ENCODE data around the gene POLR1D.

POLR1D gene, protein sequence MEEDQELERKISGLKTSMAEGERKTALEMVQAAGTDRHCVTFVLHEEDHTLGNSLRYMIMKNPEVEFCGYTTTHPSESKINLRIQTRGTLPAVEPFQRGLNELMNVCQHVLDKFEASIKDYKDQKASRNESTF

DNA sequence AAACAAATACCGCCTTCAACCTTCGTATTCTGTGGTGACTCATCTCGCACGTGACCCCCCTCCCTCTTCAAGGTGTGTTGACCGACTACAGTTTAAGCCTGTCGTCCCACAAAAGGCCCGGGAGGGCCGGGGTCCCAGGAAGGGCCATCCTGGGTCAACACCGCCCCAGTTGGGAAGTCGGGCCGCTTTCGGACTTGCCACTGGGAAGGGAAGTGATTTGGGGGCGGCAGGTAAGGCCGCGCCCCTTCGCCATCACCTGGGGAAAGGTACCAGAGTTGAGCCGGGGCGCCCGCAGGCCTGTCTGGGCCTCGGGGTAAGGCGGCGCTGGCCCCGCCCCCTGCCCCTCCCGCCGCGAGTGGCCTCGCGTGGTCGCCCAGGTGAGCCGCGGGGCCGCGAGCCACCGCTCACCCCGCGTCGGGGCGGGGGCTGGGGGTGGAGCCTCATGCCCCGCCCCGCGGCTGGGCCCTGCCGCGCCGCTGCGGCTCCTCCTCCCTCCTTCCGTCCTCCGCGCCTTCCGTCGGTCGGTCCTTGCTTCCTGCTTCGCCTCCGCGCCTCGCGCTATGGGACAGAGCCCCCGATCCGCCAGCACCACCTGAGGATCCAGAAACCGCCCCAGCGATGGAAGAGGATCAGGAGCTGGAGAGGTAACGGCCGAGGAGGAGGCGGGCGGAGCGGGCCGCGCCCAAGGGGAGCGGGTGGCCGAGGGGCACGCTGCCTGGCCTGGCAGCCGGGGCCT lies at the start of gene POLR1D:
POLR1D (plus strand) TSS at position 527 of the 736 bp plus-strand sequence; CDS start at position 619, 92 bp downstream.
- peak; percentile 57 to 73 (median 59) for DNase-seq (ENCODE audit: low read depth in 2 of 3, low spot score in 1 of 3)

DNA sequence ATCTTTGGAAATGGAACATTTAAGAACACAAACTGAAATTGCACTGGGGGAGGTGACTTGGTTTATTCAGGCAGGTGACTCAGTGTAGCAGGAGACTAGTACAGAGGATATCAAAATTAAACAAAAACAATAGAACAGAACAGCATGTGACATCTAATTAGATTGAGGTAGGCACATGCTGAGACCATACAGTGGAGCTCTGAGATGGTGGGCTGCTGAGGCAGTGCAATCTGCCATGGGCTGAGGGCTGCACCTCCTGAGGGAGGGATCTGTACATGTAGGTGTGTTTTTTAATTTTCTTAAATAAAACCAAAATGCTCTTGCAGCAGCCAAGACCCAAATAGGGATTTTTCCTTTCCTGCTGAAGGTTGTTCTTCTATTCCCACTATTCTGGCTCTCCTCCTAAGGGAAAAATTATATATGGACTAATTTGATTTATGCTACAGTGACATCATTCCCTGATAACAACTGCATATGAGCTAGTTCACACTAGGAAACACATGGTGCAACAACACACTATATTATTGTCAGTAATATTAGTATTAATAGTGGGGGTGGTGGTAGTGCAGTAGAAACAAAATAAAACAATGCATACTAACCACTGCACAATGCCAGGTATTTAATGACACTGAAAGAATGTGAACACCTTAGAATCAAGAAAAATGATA lies 49.3 kb upstream of the POLR1D start:
- no peak for DNase-seq (ENCODE audit: low read depth in 2 of 3, low spot score in 1 of 3)

DNA sequence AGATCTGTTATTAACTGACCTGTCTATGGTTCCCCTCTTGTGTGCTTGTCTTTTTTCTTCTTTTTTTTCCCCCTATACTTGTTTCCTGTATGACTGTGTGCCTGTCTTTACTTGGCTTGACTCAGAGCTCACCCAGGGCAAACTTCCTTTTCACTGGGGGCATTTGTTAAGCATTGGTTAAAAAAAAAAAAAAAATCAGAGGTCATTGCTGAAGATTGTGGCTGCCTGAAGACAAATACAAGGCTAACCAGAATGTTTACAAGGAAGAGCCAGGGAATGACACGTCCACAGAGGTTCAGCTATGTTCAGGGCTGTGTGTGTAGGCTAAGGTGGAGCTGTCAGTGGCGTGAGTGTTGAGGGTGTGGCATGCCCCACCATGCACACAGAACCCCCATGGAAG lies 48.4 kb upstream of the POLR1D start:
- DNase-seq (ENCODE audit: low read depth in 2 of 3, low spot score in 1 of 3): no peak

GRCh38 chr13:27574661-27575060 lies 47.0 kb upstream of the POLR1D start:
- DNase-seq (ENCODE audit: low read depth in 2 of 3, low spot score in 1 of 3): no peak

- no peak for DNase-seq (ENCODE audit: low read depth in 2 of 3, low spot score in 1 of 3)
Measured at GRCh38 chr13:27578121-27579030, 43.3 kb upstream of the POLR1D start.

- DNase-seq (ENCODE audit: low read depth in 2 of 3, low spot score in 1 of 3): no peak
Measured at GRCh38 chr13:27583645-27584044, 38.0 kb upstream of the POLR1D start.

DNA sequence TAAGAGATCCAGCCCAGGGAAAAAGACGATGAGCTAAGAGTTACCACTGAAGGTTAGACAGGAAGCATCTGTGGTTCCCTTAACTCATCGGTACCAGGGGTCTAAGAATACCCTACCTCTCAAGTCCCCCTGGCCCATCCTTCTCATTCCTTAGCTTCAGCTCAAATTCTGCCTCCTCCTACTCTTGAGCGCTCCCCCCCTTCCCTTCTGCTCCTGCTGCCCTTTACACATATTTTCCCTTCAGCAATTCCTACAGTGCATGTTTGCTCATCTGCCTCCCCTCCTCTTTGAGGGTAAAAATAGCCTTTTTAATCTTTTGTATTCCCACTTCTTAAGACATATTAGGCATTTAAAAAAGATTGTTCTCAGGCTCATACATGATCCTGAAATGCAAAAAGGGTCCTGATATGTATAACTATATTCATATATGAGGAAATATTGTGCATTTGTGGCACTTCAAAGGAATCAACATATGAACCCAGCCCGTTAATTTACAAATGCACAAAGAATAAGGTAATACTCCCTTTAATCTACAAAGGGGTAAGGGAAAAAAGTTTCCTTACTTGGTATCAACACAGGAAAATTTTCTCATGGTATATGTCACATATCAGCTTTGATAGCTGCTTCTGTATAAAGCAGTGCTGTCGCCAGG lies 34.5 kb upstream of the POLR1D start:
- no peak for DNase-seq (ENCODE audit: low read depth in 2 of 3, low spot score in 1 of 3)

DNA sequence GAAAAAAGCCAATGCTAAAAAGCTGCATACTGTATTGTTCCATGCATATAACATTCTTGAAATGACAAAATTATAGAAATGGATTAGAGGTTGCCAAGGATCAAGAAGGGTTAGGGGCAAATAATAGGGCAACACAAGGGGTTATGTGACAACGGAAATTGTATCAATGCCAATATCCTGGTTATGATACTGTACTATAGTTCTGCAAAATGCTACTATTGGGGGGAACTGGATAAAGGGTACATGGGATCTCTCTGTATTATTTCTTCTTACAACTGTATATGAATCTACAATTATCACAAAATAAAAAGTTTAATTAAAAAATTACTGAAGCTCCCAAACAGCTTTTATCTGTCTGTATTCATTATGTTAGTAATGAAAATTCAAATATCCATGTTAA lies 33.3 kb upstream of the POLR1D start:
- no peak for DNase-seq (ENCODE audit: low read depth in 2 of 3, low spot score in 1 of 3)

DNA sequence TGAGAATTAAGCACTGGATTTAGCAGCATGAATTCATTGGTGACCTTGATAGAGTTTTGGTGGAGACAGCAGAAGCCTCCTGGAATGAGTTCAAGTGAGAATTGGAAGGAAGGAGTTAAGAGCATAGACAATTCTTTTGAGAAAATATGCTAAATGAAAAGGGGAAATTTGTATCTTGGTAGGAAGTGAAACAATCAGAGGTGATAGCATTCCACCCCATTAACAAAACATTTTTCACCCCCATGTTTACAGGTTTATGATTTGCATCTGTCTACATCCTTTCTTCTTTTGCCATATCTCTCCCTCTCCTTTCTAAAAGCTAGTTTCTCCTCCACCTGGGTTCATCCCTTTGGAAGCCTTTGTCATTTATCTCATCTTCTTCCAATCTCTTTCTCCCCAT lies 28.8 kb upstream of the POLR1D start:
- no peak for DNase-seq (ENCODE audit: low read depth in 2 of 3, low spot score in 1 of 3)

DNA sequence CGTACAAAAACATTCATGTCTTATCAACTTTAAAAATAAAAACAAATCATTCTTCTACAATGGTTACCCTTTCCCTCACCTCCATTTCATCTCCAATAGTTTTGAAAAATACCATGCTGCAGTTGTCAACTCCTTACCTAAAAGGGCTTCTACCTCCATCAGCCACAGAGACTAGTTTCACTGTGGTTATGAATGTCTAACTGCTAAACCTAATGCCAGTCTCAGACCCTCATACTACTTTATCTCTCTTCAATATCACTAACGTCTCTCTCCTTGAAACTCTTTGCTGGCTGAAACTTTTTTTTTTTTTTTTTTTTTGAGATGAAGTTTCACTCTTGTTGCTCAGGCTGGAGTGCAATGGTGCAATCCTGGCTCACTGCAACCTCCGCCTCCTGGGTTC lies 28.4 kb upstream of the POLR1D start:
- no peak for DNase-seq (ENCODE audit: low read depth in 2 of 3, low spot score in 1 of 3)

DNA sequence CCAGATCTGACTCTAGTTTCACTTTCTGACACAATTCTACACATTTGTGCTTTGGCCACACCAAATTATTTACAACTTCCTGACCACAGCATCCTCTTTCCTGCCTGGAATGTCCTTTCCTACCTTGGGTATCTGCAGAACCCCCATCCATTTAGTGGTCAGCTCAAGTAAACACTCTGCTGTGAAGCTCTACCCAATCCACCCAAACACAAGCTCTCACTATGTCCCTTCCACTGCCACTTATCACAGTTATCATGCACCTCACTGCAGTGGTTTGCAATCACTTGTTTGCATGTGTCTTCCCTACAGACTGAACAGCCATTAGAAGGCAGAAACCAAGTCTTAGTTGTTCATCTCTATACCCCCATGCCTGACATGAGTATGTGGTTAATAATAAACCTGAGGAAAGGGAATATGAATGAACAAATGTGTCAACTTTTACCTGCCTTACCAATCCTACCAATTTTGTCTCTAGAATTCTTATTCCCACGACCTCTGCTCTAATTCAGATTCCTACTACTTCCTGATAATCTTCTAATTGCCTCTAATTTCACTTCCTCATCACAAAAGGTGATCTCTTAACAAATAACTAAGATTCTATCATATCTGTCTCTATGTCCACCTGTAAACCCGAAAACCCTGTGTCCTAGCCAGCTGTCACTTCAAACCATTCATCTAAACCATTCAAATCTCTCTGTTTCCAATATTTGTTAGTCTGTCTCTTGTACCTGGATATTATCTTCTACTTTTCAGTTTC lies 26.5 kb upstream of the POLR1D start:
- DNase-seq (ENCODE audit: low read depth in 2 of 3, low spot score in 1 of 3): no peak

DNA sequence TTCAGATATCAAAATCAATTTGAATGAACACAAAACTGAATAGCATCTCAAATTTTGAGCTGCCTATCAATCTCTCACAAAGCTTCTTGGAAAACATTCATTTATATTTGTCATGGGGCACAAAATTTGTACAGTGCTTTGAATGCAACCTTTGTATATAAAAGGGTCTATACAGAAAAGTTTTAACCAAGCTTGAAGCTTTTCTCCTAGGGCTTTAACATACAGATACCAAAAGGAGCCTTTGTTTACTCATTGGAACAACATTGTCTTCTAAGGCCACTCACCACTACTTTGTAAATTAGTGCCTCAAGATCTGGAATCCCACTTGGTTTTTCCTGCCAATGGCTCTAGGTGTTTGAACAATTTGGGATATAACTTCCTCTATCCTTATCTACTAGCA lies 22.6 kb upstream of the POLR1D start:
- DNase-seq (ENCODE audit: low read depth in 2 of 3, low spot score in 1 of 3): no peak

GRCh38 chr13:27599845-27600553 lies 21.7 kb upstream of the POLR1D start:
- no peak for DNase-seq (ENCODE audit: low read depth in 2 of 3, low spot score in 1 of 3)

GRCh38 chr13:27600711-27601110 lies 21.0 kb upstream of the POLR1D start:
- DNase-seq (ENCODE audit: low read depth in 2 of 3, low spot score in 1 of 3): no peak

- DNase-seq (ENCODE audit: low read depth in 2 of 3, low spot score in 1 of 3): no peak
Measured at GRCh38 chr13:27601208-27601607, 20.5 kb upstream of the POLR1D start.

- no peak for DNase-seq (ENCODE audit: low read depth in 2 of 3, low spot score in 1 of 3)
Measured at GRCh38 chr13:27601803-27602202, 19.9 kb upstream of the POLR1D start.

- no peak for DNase-seq (ENCODE audit: low read depth in 2 of 3, low spot score in 1 of 3)
Measured at GRCh38 chr13:27605099-27605498, 16.6 kb upstream of the POLR1D start.

DNA sequence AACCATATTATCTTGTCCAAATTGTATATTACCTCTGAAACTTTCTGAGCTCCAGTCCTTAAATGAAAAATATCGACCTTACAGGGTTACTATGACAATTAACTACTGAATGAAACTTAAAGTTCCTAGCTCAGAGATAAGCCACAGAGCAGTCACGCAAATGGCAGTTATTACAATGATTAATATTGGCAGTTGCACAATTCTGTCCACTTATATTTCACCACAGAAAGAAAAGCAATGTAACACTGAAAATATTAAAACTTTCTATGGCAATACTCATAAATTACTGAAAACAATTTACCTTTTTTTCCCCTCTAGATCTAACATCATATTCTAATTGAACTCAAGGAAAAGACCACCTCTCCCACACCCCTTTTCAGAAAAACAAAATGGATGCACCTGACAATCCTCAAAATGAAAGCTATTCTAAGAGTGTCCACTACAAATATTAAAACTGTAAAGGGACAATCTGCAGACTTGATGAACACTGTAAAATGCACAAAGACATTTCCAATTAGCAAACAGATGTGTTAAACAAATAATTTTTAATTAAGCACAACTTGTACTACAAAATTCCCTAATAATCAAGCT lies 16.0 kb upstream of the POLR1D start:
- DNase-seq (ENCODE audit: low read depth in 2 of 3, low spot score in 1 of 3): no peak

- DNase-seq (ENCODE audit: low read depth in 2 of 3, low spot score in 1 of 3): no peak
Measured at GRCh38 chr13:27607125-27607524, 14.6 kb upstream of the POLR1D start.

Data from stimulated activated CD4-positive, alpha-beta T cell treated with anti-CD3 and anti-CD28 coated beads, Interleukin-12 subunit alpha, Interleukin-12 subunit beta, amount 100 ng/mL, for 48 hours (primary cell).